ENCODE data around the gene ADPRS.

ADPRS gene

DNA sequence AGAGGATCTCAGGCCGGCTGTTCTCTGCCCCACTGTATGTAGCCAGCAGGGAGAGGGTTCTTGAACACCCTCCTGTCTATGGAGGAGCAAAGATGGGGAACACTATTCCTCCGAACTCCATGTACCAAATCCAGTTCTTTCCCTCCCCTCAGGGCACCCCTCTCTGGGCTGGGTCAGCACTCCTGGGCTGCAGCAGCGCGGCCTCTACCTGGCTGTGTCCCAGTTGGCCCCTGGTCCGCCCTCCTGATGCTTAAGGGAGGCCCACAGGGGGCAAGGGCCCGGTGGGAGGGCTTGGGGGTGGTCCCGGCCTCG is 471 bp upstream of the ADPRS start:
- TF ChIP-seq, protein P1, sequence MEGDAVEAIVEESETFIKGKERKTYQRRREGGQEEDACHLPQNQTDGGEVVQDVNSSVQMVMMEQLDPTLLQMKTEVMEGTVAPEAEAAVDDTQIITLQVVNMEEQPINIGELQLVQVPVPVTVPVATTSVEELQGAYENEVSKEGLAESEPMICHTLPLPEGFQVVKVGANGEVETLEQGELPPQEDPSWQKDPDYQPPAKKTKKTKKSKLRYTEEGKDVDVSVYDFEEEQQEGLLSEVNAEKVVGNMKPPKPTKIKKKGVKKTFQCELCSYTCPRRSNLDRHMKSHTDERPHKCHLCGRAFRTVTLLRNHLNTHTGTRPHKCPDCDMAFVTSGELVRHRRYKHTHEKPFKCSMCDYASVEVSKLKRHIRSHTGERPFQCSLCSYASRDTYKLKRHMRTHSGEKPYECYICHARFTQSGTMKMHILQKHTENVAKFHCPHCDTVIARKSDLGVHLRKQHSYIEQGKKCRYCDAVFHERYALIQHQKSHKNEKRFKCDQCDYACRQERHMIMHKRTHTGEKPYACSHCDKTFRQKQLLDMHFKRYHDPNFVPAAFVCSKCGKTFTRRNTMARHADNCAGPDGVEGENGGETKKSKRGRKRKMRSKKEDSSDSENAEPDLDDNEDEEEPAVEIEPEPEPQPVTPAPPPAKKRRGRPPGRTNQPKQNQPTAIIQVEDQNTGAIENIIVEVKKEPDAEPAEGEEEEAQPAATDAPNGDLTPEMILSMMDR (IDR thresholded peaks at IDR 0.05; ENCODE audit: extremely low read depth, missing control alignments) = no peak
- DNase-seq (ENCODE audit: low spot score) = no peak

DNA sequence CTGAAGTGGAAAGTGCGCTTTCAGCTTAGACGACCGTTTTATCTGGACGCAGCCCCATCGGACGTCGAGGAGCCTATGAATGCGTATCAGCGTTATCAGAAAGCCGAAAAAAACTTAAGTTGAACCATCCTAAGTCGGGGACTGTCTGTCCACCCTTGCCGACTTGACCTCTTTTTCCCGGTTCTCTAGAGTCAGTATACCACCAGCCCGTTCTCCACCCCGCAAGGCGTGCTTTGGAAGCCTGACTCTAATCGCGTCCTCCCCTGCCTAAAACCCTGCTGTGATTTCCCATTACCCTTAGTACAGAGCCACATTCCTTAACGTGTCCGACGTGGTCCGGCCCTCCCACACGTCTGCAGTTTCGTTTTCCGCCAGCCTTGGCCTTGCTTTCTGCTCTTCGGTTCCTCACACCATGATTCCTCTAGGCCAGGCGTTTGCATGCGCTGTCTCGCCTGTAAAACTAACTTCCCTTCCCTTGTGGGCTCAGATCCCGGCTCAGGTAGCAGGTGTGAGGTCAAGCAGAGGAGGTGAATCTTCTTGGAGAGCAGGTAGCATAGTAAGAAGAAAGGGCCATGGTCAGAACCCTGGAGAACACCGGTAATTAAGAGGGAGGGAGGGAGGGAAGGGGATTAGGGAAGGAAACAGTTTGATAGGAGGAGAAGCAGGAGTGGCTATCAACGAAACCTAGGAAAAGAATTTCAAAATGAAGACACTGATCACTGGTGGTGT is 865 bp downstream of the ADPRS start:
- TF ChIP-seq, protein P1 (IDR thresholded peaks at IDR 0.05; ENCODE audit: extremely low read depth, missing control alignments) = no peak
- DNase-seq (ENCODE audit: low spot score) = peak; percentile 46

DNA sequence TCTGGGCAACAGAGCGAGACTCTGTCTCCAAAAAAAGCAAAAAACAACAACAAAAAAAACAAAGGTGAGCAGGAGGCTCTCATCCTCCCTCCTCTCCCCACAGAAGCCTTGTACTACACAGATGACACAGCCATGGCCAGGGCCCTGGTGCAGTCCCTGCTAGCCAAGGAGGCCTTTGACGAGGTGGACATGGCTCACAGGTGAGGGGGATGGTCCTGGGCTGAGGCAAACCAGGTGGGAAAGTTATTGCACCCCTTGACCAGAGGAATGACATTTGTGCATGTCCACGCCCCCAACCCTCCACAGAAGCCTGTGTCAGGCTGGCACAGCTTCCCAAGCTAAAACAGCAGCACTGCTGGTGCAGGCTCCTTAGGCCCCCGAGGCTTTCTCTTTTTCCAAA is 2.4 kb downstream of the ADPRS start:
- TF ChIP-seq, protein P1 (IDR thresholded peaks at IDR 0.05; ENCODE audit: extremely low read depth, missing control alignments) = no peak
- DNase-seq (ENCODE audit: low spot score) = no peak

DNA sequence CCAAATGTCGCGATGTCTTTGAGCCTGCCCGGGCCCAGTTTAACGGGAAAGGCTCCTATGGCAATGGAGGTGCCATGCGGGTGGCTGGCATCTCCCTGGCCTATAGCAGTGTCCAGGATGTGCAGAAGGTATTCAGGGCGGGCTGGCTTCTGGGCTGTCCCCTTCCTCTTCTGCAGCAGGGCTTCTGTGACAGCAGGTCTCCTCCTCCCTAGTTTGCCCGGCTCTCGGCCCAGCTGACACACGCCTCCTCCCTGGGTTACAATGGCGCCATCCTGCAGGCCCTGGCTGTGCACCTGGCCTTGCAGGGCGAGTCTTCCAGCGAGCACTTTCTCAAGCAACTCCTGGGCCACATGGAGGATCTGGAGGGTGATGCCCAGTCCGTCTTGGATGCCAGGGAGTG is 3.0 kb downstream of the ADPRS start:
- TF ChIP-seq, protein P1 (IDR thresholded peaks at IDR 0.05; ENCODE audit: extremely low read depth, missing control alignments) = no peak
- no peak for DNase-seq (ENCODE audit: low spot score)

DNA sequence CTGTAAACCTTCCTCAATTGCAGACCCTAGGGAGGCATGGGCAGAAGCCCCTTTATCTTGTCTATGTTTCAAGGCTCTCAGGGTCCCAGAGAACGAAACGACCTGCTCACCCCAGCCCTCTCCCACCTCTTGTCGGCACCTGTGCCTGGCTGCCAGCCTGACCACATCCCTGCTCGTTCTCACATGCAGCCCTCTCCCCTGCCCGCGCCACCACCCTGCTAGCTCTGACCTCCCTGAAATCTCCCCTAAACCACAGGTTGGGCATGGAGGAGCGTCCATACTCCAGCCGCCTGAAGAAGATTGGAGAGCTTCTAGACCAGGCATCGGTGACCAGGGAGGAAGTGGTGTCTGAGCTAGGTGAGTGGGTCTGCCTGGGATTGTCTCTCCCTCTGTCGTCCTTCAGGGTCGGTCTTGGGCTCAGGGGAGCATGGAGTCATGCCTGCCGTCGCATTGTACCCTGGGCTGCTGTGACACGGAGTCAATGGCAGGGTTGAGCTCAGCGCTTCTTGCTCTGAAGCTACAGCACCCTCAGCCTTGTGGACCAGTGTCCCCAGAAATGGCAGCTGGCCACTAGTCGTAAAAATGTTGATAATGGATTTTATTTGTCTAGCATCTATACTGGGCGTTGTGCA is 3.6 kb downstream of the ADPRS start:
- DNase-seq (ENCODE audit: low spot score) = no peak
- TF ChIP-seq, protein P1 (IDR thresholded peaks at IDR 0.05; ENCODE audit: extremely low read depth, missing control alignments) = no peak

DNA sequence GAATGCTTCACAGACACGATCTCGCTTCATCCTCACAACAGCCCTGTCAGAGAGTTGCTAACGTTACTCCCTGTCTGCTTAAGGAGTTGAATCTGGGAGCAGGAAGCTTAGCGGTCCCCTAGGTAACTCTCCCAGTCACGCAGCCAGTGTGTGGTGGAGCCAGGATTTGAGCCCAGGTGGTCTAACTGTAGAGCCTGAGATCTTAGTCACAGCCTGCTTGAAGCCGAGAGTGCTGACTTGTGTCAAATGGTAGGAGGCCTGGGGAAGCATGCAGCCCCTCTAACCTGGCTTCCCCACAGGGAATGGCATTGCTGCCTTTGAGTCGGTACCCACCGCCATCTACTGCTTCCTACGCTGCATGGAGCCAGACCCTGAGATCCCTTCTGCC is 4.1 kb downstream of the ADPRS start:
- TF ChIP-seq, protein P1 (IDR thresholded peaks at IDR 0.05; ENCODE audit: extremely low read depth, missing control alignments) = no peak
- no peak for DNase-seq (ENCODE audit: low spot score)

DNA sequence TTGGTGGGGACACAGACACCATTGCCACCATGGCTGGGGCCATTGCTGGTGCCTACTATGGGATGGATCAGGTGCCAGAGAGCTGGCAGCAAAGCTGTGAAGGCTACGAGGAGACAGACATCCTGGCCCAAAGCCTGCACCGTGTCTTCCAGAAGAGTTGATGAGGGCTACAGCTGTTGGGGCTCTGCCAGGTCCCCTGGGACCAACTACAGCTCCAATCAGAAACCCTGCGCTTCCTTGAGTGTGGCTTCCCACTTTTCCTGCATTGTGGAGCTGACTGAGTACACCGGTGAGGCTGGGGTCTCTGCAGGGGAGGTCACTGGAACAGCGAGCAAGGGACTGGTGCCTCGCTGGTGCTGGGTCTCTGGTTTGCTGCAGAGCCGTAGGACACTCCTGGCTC is 4.5 kb downstream of the ADPRS start:
- DNase-seq (ENCODE audit: low spot score) = no peak
- TF ChIP-seq, protein P1 (IDR thresholded peaks at IDR 0.05; ENCODE audit: extremely low read depth, missing control alignments) = no peak

Data from GM20000 (cell line).